Measurements from ENCODE around the gene FIGN.

Gene FIGN

GRCh38 chr2:163697429-163697828 lies 38.4 kb downstream of the FIGN start:
- no peaks in the 10 kb centered on the region for H3K27me3 ChIP-seq (ENCODE audit: insufficient read depth, low read length)
- H2BK5ac ChIP-seq (ENCODE audit: low read depth, low read length, poor library complexity): peak overlapping the region; percentile 21
- H3K9ac ChIP-seq (ENCODE audit: low read length): no peak overlapping the region
- H3K36me3 ChIP-seq (ENCODE audit: control insufficient read depth in 1 of 2, insufficient read depth in 2 of 2, low read length in 2 of 2): no peaks in the 10 kb centered on the region
- H3K4me2 ChIP-seq (ENCODE audit: low read length): no peak overlapping the region
- H3K23ac ChIP-seq (ENCODE audit: low read length): no peak overlapping the region
- peak overlapping the region; percentile 29 for H3K4ac ChIP-seq (ENCODE audit: low read depth, low read length)
- peak overlapping the region; percentile 64 for H3K27ac ChIP-seq (ENCODE audit: low read depth, low read length)
- peak overlapping the region; percentile 69 for H2BK12ac ChIP-seq (ENCODE audit: low read length)
- H3K4me3 ChIP-seq (ENCODE audit: low read depth, low read length): no peak overlapping the region
- no CpG with 5 or more reads among the region's 3 CpGs for WGBS (ENCODE audit: extremely low coverage, insufficient coverage, insufficient read length)
- H2AK5ac ChIP-seq (ENCODE audit: low read length): peak overlapping the region; percentile 71
- peaks cover 5% of the 10 kb centered on the region for H3K79me1 ChIP-seq (ENCODE audit: low read length)
- peaks cover 7 to 19% of the 10 kb centered on the region in 2 experiments for H3K4me1 ChIP-seq (ENCODE audit: control insufficient read depth in 1 of 2, insufficient read depth in 2 of 2, low read length in 2 of 2)
- peak overlapping the region; percentile 46 for H3K18ac ChIP-seq (ENCODE audit: low read length)
- peaks cover 2% of the 10 kb centered on the region for H3K79me2 ChIP-seq (ENCODE audit: control insufficient read depth, insufficient read depth, low read length, poor library complexity)
- no peak for DNase-seq
- H4K91ac ChIP-seq (ENCODE audit: low read depth, low read length): peak overlapping the region; percentile 13
- peak overlapping the region; percentile 60 for H3K14ac ChIP-seq (ENCODE audit: low read length)
- H2BK120ac ChIP-seq (ENCODE audit: insufficient read depth, low read length, poor library complexity): peak overlapping the region; percentile 4
- H2AFZ ChIP-seq (ENCODE audit: insufficient read depth, low read length, poor library complexity): no peak overlapping the region
- H4K8ac ChIP-seq (ENCODE audit: low read depth, low read length): peak overlapping the region; percentile 36
- no peaks in the 10 kb centered on the region for H3K9me3 ChIP-seq (ENCODE audit: insufficient read depth, low read depth, low read length)
- no peak overlapping the region for H4K12ac ChIP-seq (ENCODE audit: low read depth, low read length)

- Histone ChIP-seq H3K36me3 (ENCODE audit: control insufficient read depth in 1 of 2, insufficient read depth in 2 of 2, low read length in 2 of 2) (no peaks in the 10 kb centered on the region), H3K14ac (ENCODE audit: low read length) (no peak overlapping the region)
These were observed 42.3 kb downstream of the FIGN start for GRCh38 chr2:163693484-163693883.

GRCh38 chr2:163692611-163693482 lies 43.0 kb downstream of the FIGN start:
- Histone ChIP-seq H3K4me3 (ENCODE audit: low read depth, low read length) (no peak overlapping the region), H3K27ac (ENCODE audit: low read depth, low read length) (no peak overlapping the region), H2AK5ac (ENCODE audit: low read length) (no peak overlapping the region), H2BK120ac (ENCODE audit: insufficient read depth, low read length, poor library complexity) (no peak overlapping the region), H3K4ac (ENCODE audit: low read depth, low read length) (no peak overlapping the region), H3K79me2 (ENCODE audit: control insufficient read depth, insufficient read depth, low read length, poor library complexity) (peaks cover 2% of the 10 kb centered on the region), H3K18ac (ENCODE audit: low read length) (no peak overlapping the region), H3K79me1 (ENCODE audit: low read length) (peaks cover 2% of the 10 kb centered on the region), H4K12ac (ENCODE audit: low read depth, low read length) (no peak overlapping the region), H2BK5ac (ENCODE audit: low read depth, low read length, poor library complexity) (no peak overlapping the region), H3K23ac (ENCODE audit: low read length) (no peak overlapping the region), H3K14ac (ENCODE audit: low read length) (no peak overlapping the region), H4K91ac (ENCODE audit: low read depth, low read length) (no peak overlapping the region), H3K4me1 (ENCODE audit: control insufficient read depth in 1 of 2, insufficient read depth in 2 of 2, low read length in 2 of 2) (peaks cover 6 to 8% of the 10 kb centered on the region in 2 experiments), H3K36me3 (ENCODE audit: control insufficient read depth in 1 of 2, insufficient read depth in 2 of 2, low read length in 2 of 2) (no peaks in the 10 kb centered on the region), H4K8ac (ENCODE audit: low read depth, low read length) (no peak overlapping the region), H3K9ac (ENCODE audit: low read length) (no peak overlapping the region), H3K27me3 (ENCODE audit: insufficient read depth, low read length) (no peaks in the 10 kb centered on the region), H3K4me2 (ENCODE audit: low read length) (no peak overlapping the region), H2BK12ac (ENCODE audit: low read length) (no peak overlapping the region), H3K9me3 (ENCODE audit: insufficient read depth, low read depth, low read length) (no peaks in the 10 kb centered on the region), H2AFZ (ENCODE audit: insufficient read depth, low read length, poor library complexity) (no peak overlapping the region)
- no CpG with 5 or more reads among the region's 7 CpGs for WGBS (ENCODE audit: extremely low coverage, insufficient coverage, insufficient read length)
- no peak for DNase-seq

More at GRCh38 chr2:163693484-163693883, 42.3 kb downstream of the FIGN start:
- H3K27me3 ChIP-seq (ENCODE audit: insufficient read depth, low read length): no peaks in the 10 kb centered on the region
- H2BK12ac ChIP-seq (ENCODE audit: low read length): no peak overlapping the region
- no peak overlapping the region for H2AK5ac ChIP-seq (ENCODE audit: low read length)
- no peak overlapping the region for H3K27ac ChIP-seq (ENCODE audit: low read depth, low read length)
- no peak overlapping the region for H2BK5ac ChIP-seq (ENCODE audit: low read depth, low read length, poor library complexity)
- no peak overlapping the region for H2BK120ac ChIP-seq (ENCODE audit: insufficient read depth, low read length, poor library complexity)
- H3K18ac ChIP-seq (ENCODE audit: low read length): no peak overlapping the region
- H3K4me1 ChIP-seq (ENCODE audit: control insufficient read depth in 1 of 2, insufficient read depth in 2 of 2, low read length in 2 of 2): peaks cover 7 to 11% of the 10 kb centered on the region in 2 experiments
- H3K4ac ChIP-seq (ENCODE audit: low read depth, low read length): no peak overlapping the region
- no peak overlapping the region for H4K8ac ChIP-seq (ENCODE audit: low read depth, low read length)
- H3K9me3 ChIP-seq (ENCODE audit: insufficient read depth, low read depth, low read length): no peaks in the 10 kb centered on the region
- DNase-seq: no peak
- H3K9ac ChIP-seq (ENCODE audit: low read length): no peak overlapping the region
- H2AFZ ChIP-seq (ENCODE audit: insufficient read depth, low read length, poor library complexity): no peak overlapping the region
- H4K12ac ChIP-seq (ENCODE audit: low read depth, low read length): no peak overlapping the region
- no peak overlapping the region for H3K4me3 ChIP-seq (ENCODE audit: low read depth, low read length)
- H3K23ac ChIP-seq (ENCODE audit: low read length): no peak overlapping the region
- peaks cover 2% of the 10 kb centered on the region for H3K79me2 ChIP-seq (ENCODE audit: control insufficient read depth, insufficient read depth, low read length, poor library complexity)
- H4K91ac ChIP-seq (ENCODE audit: low read depth, low read length): no peak overlapping the region
- H3K79me1 ChIP-seq (ENCODE audit: low read length): peaks cover 2% of the 10 kb centered on the region
- WGBS (ENCODE audit: extremely low coverage, insufficient coverage, insufficient read length): no CpG with 5 or more reads among the region's 2 CpGs
- H3K4me2 ChIP-seq (ENCODE audit: low read length): no peak overlapping the region

GRCh38 chr2:163692081-163692480 lies 43.7 kb downstream of the FIGN start:
- H4K91ac ChIP-seq (ENCODE audit: low read depth, low read length): no peak overlapping the region
- H2BK5ac ChIP-seq (ENCODE audit: low read depth, low read length, poor library complexity): no peak overlapping the region
- no peak overlapping the region for H2AFZ ChIP-seq (ENCODE audit: insufficient read depth, low read length, poor library complexity)
- H3K9ac ChIP-seq (ENCODE audit: low read length): no peak overlapping the region
- no peaks in the 10 kb centered on the region for H3K79me1 ChIP-seq (ENCODE audit: low read length)
- no peaks in the 10 kb centered on the region for H3K27me3 ChIP-seq (ENCODE audit: insufficient read depth, low read length)
- no peak overlapping the region for H4K8ac ChIP-seq (ENCODE audit: low read depth, low read length)
- no peak for DNase-seq
- H4K12ac ChIP-seq (ENCODE audit: low read depth, low read length): no peak overlapping the region
- H3K9me3 ChIP-seq (ENCODE audit: insufficient read depth, low read depth, low read length): no peaks in the 10 kb centered on the region
- no peak overlapping the region for H3K27ac ChIP-seq (ENCODE audit: low read depth, low read length)
- H3K79me2 ChIP-seq (ENCODE audit: control insufficient read depth, insufficient read depth, low read length, poor library complexity): no peaks in the 10 kb centered on the region
- H3K4me1 ChIP-seq (ENCODE audit: control insufficient read depth in 1 of 2, insufficient read depth in 2 of 2, low read length in 2 of 2): peaks cover 2 to 4% of the 10 kb centered on the region in 2 experiments
- no peak overlapping the region for H2BK120ac ChIP-seq (ENCODE audit: insufficient read depth, low read length, poor library complexity)
- no peak overlapping the region for H3K4me2 ChIP-seq (ENCODE audit: low read length)
- no peak overlapping the region for H3K23ac ChIP-seq (ENCODE audit: low read length)
- no peak overlapping the region for H2AK5ac ChIP-seq (ENCODE audit: low read length)
- no peak overlapping the region for H3K18ac ChIP-seq (ENCODE audit: low read length)
- no peak overlapping the region for H3K4ac ChIP-seq (ENCODE audit: low read depth, low read length)
- H2BK12ac ChIP-seq (ENCODE audit: low read length): no peak overlapping the region
- H3K36me3 ChIP-seq (ENCODE audit: control insufficient read depth in 1 of 2, insufficient read depth in 2 of 2, low read length in 2 of 2): no peaks in the 10 kb centered on the region
- no peak overlapping the region for H3K14ac ChIP-seq (ENCODE audit: low read length)
- H3K4me3 ChIP-seq (ENCODE audit: low read depth, low read length): no peak overlapping the region
